Caco-2 (cell line): ENCODE measurements around the gene CCDC134. TPM values are rescaled to one million over a fixed set of nuclear protein-coding genes. Genes with fewer than 3 reads are reported as not detected.

Source experiments
- BruUV-seq: library from RNA; stranded (reverse); fragments of 400-500 nt; replicated peaks from 2 replicates; lab custom pipeline; 2021; lab: Mats Ljungman, UMichigan
- CTCF ChIA-PET: fragments of 300-600 bp; sonication (Branson Sonifier 250); formaldehyde crosslinking; loops from one replicate; lab custom pipeline; 2022; ENCODE audit warnings: antibody characterized with exemption; lab: Charles Lee
- POLR2A ChIA-PET: fragments of 300-600 bp; sonication (Branson Sonifier 250); formaldehyde crosslinking; loops from one replicate; lab custom pipeline; 2022; ENCODE audit warnings: antibody characterized with exemption; lab: Charles Lee
- DNase-seq, 2 experiments: peaks; one replicate each; pipeline versions ENCODE4 v3.0.0 to v3.0.0-alpha.2; 2020 to 2022
- H3K27me3 ChIP-seq: replicated peaks from 2 replicates; pipeline ENCODE4 v1.6.0; 2011; ENCODE audit warnings: low read length; ENCODE audit not compliant: control insufficient read depth, insufficient read depth
- H3K36me3 ChIP-seq: 2 replicates; pipeline ENCODE4 v1.5.1; 2011; ENCODE audit warnings: low read length; ENCODE audit not compliant: control insufficient read depth, insufficient read depth
- H3K4me1 ChIP-seq: fragments of 250-450 bp; sonication (Bioruptor Pico); 2 replicates; pipeline ENCODE4 v1.5.1; 2020; ENCODE audit warnings: mild to moderate bottlenecking
- H3K4me3 ChIP-seq: 2 replicates; pipeline ENCODE4 v1.5.1; 2011; ENCODE audit warnings: low read depth, mild to moderate bottlenecking, control low read depth, low read length
- H3K9me3 ChIP-seq: fragments of 250-450 bp; sonication (Bioruptor Pico); 2 replicates; pipeline ENCODE4 v1.5.1; 2020; ENCODE audit warnings: mild to moderate bottlenecking, moderate library complexity
- H3K27ac Mint-ChIP-seq: one replicate; pipeline ENCODE4 v1.8.0; 2022; ENCODE audit warnings: mixed read lengths; ENCODE audit not compliant: unreplicated experiment
- H3K27me3 Mint-ChIP-seq: one replicate; pipeline ENCODE4 v1.8.0; 2022; ENCODE audit warnings: mixed read lengths; ENCODE audit not compliant: insufficient read depth, unreplicated experiment
- H3K36me3 Mint-ChIP-seq: one replicate; pipeline ENCODE4 v1.8.0; 2022; ENCODE audit warnings: mild to moderate bottlenecking, mixed read lengths; ENCODE audit not compliant: insufficient read depth, unreplicated experiment
- H3K4me1 Mint-ChIP-seq: one replicate; pipeline ENCODE4 v1.8.0; 2022; ENCODE audit warnings: low read depth, mixed read lengths; ENCODE audit not compliant: unreplicated experiment
- H3K4me3 Mint-ChIP-seq: one replicate; pipeline ENCODE4 v1.8.0; 2022; ENCODE audit warnings: mild to moderate bottlenecking, moderate library complexity, mixed read lengths; ENCODE audit not compliant: unreplicated experiment
- H3K9me3 Mint-ChIP-seq: one replicate; pipeline ENCODE4 v1.8.0; 2022; ENCODE audit warnings: mixed read lengths; ENCODE audit not compliant: unreplicated experiment
- CTCF ChIP-seq, 2 experiments: fragments of 200-600 bp in 1 of 2; IDR thresholded peaks; 1 replicate in 1 of 2; 2 replicates in 1 of 2; pipeline versions ENCODE4 v1.5.1 to v1.8.0; 2011 to 2022; ENCODE audit warnings: antibody characterized with exemption in 1 of 2, control low read depth in 1 of 2, inconsistent platforms in 1 of 2, low read depth in 1 of 2, low read length in 1 of 2, mild to moderate bottlenecking in 1 of 2, moderate library complexity in 1 of 2; ENCODE audit not compliant: insufficient read depth in 1 of 2, severe bottlenecking in 1 of 2, unreplicated experiment in 1 of 2
- intact Hi-C: fragments of 100-400 bp; cut with micrococcal nuclease; formaldehyde crosslinking; loops from one replicate; pipeline ENCODE4 v1.10.0; 2022; ENCODE audit not compliant: unreplicated experiment
- total RNA-seq: library from RNA; stranded (reverse); gene quantifications from 2 replicates; pipeline ENCODE4 v1.2.3, GENCODE V29; 2022

Gene CCDC134
- total RNA-seq, 1 experiment from 2014 or later, result 24.8 TPM

- peaks cover 4% of the 10 kb centered on the region for H3K4me1 ChIP-seq
- CTCF ChIA-PET, result no interaction called here
- Mint-ChIP-seq H3K27me3 (no peaks in the 10 kb centered on the region), H3K4me3 (no peak overlapping the region), H3K9me3 (no peaks in the 10 kb centered on the region), H3K36me3 (peaks cover 18% of the 10 kb centered on the region), H3K4me1 (peaks cover 7% of the 10 kb centered on the region), H3K27ac (no peak overlapping the region)
- no peak for TF ChIP-seq CTCF (IDR thresholded peaks at IDR 0.05; ENCODE audit: insufficient read depth in 1 of 2, low read depth in 1 of 2, low read length in 1 of 2, severe bottlenecking in 1 of 2, unreplicated experiment in 1 of 2)
- BruUV-seq, result no TSS peak
- no peaks in the 10 kb centered on the region for H3K9me3 ChIP-seq
- POLR2A ChIA-PET, result no interaction called here
- no peak for DNase-seq
- intact Hi-C loops, result no loop called here
- H3K27me3 ChIP-seq, result no peaks in the 10 kb centered on the region
- no peaks in the 10 kb centered on the region; the same call in 1 of the 2 replicates for H3K36me3 ChIP-seq
- no peak overlapping the region for H3K4me3 ChIP-seq
Observed at GRCh38 chr22:41828516-41828915, 28.0 kb downstream of the CCDC134 start.

- H3K27ac Mint-ChIP-seq, result peak overlapping the region; percentile 29
Observed at GRCh38 chr22:41830174-41830573, 29.7 kb downstream of the CCDC134 start.

GRCh38 chr22:41831383-41831782 lies 30.9 kb downstream of the CCDC134 start:
- DNase-seq, result no peak
- no peaks in the 10 kb centered on the region for H3K9me3 Mint-ChIP-seq
- peaks cover 8% of the 10 kb centered on the region for H3K4me1 Mint-ChIP-seq
- no peaks in the 10 kb centered on the region for H3K9me3 ChIP-seq
- no peak for TF ChIP-seq CTCF (IDR thresholded peaks at IDR 0.05; ENCODE audit: insufficient read depth in 1 of 2, low read depth in 1 of 2, low read length in 1 of 2, severe bottlenecking in 1 of 2, unreplicated experiment in 1 of 2)
- H3K36me3 ChIP-seq, result peaks cover 2% of the 10 kb centered on the region
- H3K27me3 Mint-ChIP-seq, result no peaks in the 10 kb centered on the region
- H3K27me3 ChIP-seq, result no peaks in the 10 kb centered on the region
- H3K4me3 ChIP-seq, result no peak overlapping the region
- ChIA-PET POLR2A (interaction anchor here (1.2 to 2.9 kb wide), 3 partner anchors 13 to 31 kb away, joined by 3 to 22 read pairs (median 9); partner anchors contain the start of gene CCDC134), CTCF (no interaction called here)
- intact Hi-C loops, result no loop called here
- no TSS peak for BruUV-seq
- H3K27ac Mint-ChIP-seq, result peak overlapping the region; percentile 95
- H3K4me1 ChIP-seq, result peaks cover 11% of the 10 kb centered on the region
- H3K36me3 Mint-ChIP-seq, result peaks cover 30% of the 10 kb centered on the region
- H3K4me3 Mint-ChIP-seq, result no peak overlapping the region

More at GRCh38 chr22:41830174-41830573, 29.7 kb downstream of the CCDC134 start:
- TF ChIP-seq CTCF (IDR thresholded peaks at IDR 0.05; ENCODE audit: insufficient read depth in 1 of 2, low read depth in 1 of 2, low read length in 1 of 2, severe bottlenecking in 1 of 2, unreplicated experiment in 1 of 2), result no peak
- H3K36me3 Mint-ChIP-seq, result peaks cover 25% of the 10 kb centered on the region
- ChIA-PET POLR2A (interaction anchor here (1.2 to 2.9 kb wide), 2 partner anchors 16 to 30 kb away, joined by 3 to 22 read pairs; partner anchors contain the start of gene CCDC134), CTCF (interaction anchor here (0.9 kb wide), 1 partner anchor 133 kb away, joined by 3 read pairs; no protein-coding TSS in a partner anchor)
- Histone ChIP-seq H3K36me3 (no peaks in the 10 kb centered on the region), H3K27me3 (no peaks in the 10 kb centered on the region), H3K9me3 (no peaks in the 10 kb centered on the region), H3K4me1 (peaks cover 4% of the 10 kb centered on the region), H3K4me3 (no peak overlapping the region)
- no peaks in the 10 kb centered on the region for H3K9me3 Mint-ChIP-seq
- no peak overlapping the region for H3K4me3 Mint-ChIP-seq
- DNase-seq, result no peak
- H3K4me1 Mint-ChIP-seq, result peaks cover 7% of the 10 kb centered on the region
- intact Hi-C loops, result no loop called here
- no TSS peak for BruUV-seq
- no peaks in the 10 kb centered on the region for H3K27me3 Mint-ChIP-seq
